Lower leg skin (tissue), 4 donors: ENCODE results near the gene ZNF845. TPM values are rescaled to one million over a fixed set of nuclear protein-coding genes. Genes with fewer than 3 reads are reported as not detected.
A peak's percentile ranks its signal among the peaks of the same experiment; 100 is the strongest.
"Not testable (repeated sequence)": the region's sequence is repeated elsewhere in the genome, so short reads cannot be mapped to it uniquely, and the experiment has no call there.

ENCODE experiments used
- DNase-seq, 2 donors: peaks; one replicate each; pipeline ENCODE4 v3.0.0-alpha.2; 2019; ENCODE audit warnings: low spot score in 2 of 2
- H3K4me3 ChIP-seq: fragments of 200-600 bp; sonication (generic); 2 replicates; pipeline ENCODE4 v1.5.1; 2017; ENCODE audit warnings: mild to moderate bottlenecking, low read depth; ENCODE audit not compliant: poor library complexity, severe bottlenecking
- CTCF ChIP-seq, 3 donors: fragments of 450-650 bp; IDR thresholded peaks; one replicate each; pipeline ENCODE4 v1.5.1; 2016; ENCODE audit warnings: antibody characterized with exemption in 3 of 3, mild to moderate bottlenecking in 3 of 3, moderate library complexity in 2 of 3
- POLR2A ChIP-seq, 2 donors: fragments of 450-650 bp; IDR thresholded peaks; one replicate each; pipeline ENCODE4 v1.6.1; 2016 to 2017; ENCODE audit warnings: antibody characterized with exemption in 2 of 2, mild to moderate bottlenecking in 1 of 2, moderate library complexity in 1 of 2
- WGBS, 2 donors: methylation state at CpG; one replicate each; pipeline ENCODE4 v1.1.5; 2018; 5-methylcytosine and 5-hydroxymethylcytosine counted together
- intact Hi-C: fragments of 100-400 bp; cut with DNase I; formaldehyde crosslinking; loops from one replicate; pipeline ENCODE4 v1.15.0; 2023; ENCODE audit warnings: low total_unique reads
- total RNA-seq, 4 donors: library from RNA; depleted of rRNA; stranded (reverse); fragments of >200 nt; gene quantifications; one replicate each; pipeline ENCODE4 v1.1.0, GENCODE V29; 2016

The ZNF845 gene
- total RNA-seq, 4 donors from 2014 or later, result 4.7 to 7.9 (median 7.0) TPM

DNA sequence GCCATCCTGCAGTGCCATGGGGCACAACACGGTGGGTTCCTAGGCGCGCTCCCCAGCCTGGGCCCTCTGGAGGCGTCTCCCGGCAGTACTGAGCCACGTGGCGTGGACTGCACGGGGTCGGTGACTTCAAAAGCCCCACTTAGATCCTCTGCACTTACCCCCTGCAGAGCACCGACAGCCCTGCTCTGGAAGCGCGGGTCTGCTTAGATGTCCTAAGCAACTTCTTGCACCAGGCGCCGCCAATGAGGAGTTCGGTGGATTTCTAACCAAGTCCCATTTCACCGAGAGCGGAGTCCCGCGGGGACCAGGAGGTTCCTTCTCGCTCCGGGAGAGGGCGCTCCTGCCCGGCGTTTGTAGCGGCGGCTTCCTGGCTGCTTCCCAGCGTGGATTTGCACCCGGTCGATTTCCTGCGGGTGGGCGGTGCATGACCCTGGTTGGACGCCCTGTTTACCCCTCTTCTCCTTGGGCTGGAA is 25.2 kb upstream of the ZNF845 start:
- DNase-seq, result no peak
- TF ChIP-seq POLR2A (IDR thresholded peaks at IDR 0.05), result no peak
- no peak for TF ChIP-seq CTCF (IDR thresholded peaks at IDR 0.05)
- intact Hi-C loops, result no loop called here
- no peak overlapping the region for H3K4me3 ChIP-seq
- 6 to 7% methylated on average over 18 to 31 of the region's 32 CpGs for WGBS, 2 donors

DNA sequence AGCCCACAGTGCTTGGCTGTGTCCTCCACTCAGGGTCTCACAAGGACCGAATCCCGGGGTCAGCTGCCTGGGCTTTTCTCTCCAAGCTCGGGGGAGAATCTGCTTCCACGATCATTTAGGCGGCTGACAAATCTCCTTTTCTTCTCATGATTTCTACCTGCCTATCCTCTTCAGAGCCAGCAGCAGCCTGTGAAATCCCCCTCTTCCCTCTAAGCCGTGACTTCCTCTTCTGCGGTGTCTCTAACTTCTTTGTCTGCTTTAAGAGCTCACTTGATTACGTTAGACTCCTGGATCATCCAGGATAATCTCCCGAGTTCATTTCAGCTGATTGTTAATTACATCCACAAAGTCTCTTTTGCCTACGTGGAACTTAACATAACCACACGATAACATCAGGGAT is 22.5 kb upstream of the ZNF845 start:
- WGBS, 2 donors, result 42 to 55% methylated on average over 11 of the region's 11 CpGs
- TF ChIP-seq CTCF (IDR thresholded peaks at IDR 0.05) (no peak), POLR2A (IDR thresholded peaks at IDR 0.05) (no peak)
- H3K4me3 ChIP-seq, result no peak overlapping the region
- intact Hi-C loops, result no loop called here
- DNase-seq, result no peak

- TF ChIP-seq CTCF (IDR thresholded peaks at IDR 0.05) (no peak), POLR2A (IDR thresholded peaks at IDR 0.05) (no peak)
- intact Hi-C loops, result no loop called here
- WGBS, 2 donors, result 69 to 75% methylated on average over 12 of the region's 12 CpGs
Observed at GRCh38 chr19:53311897-53312296, 21.7 kb upstream of the ZNF845 start.

GRCh38 chr19:53328967-53329366 is 4.6 kb upstream of the ZNF845 start:
- WGBS, 2 donors, result 11 to 33% methylated on average over 24 of the region's 24 CpGs

More at GRCh38 chr19:53311897-53312296, 21.7 kb upstream of the ZNF845 start:
- no peak for DNase-seq
- no peak overlapping the region for H3K4me3 ChIP-seq

GRCh38 chr19:53332484-53332883 is 1.1 kb upstream of the ZNF845 start:
- DNase-seq, result peak in 1 of 2 donors; percentile 71
- H3K4me3 ChIP-seq, result no peak overlapping the region
- no peak for TF ChIP-seq CTCF (IDR thresholded peaks at IDR 0.05)
- no peak for TF ChIP-seq POLR2A (IDR thresholded peaks at IDR 0.05)
- intact Hi-C loops, result no loop called here
- WGBS, 2 donors, result 61 to 66% methylated on average over 14 of the region's 14 CpGs

More at GRCh38 chr19:53328967-53329366, 4.6 kb upstream of the ZNF845 start:
- peak in 1 of 2 donors; percentile 82 for DNase-seq
- intact Hi-C loops, result no loop called here
- no peak overlapping the region for H3K4me3 ChIP-seq
- TF ChIP-seq POLR2A (IDR thresholded peaks at IDR 0.05) (no peak), CTCF (IDR thresholded peaks at IDR 0.05) (no peak)

DNA sequence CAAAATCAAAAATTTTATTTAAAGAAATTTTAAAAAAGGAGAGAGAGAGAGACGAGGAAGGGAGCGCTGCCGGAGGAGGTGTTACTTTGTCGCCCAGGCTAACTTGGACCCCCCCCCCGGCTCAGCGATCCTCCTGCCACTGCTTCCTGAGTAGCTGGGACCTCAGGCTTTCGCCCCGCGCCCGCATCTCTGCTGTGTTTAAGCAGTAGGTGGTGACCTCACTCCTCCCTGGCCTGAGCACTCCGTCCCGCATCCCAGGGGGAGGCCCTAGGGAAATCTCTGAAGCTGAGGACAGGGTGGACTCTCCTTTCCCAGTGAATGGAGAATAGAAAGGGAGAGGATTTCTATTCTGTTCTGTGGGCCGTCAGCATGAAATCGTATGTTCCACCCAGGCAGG is 485 bp upstream of the ZNF845 start:
- TF ChIP-seq CTCF (IDR thresholded peaks at IDR 0.05) (no peak), POLR2A (IDR thresholded peaks at IDR 0.05) (no peak)
- H3K4me3 ChIP-seq, result peak overlapping the region; percentile 30
- peak; percentile 21 to 89 for DNase-seq
- 1% methylated on average over 14 of the region's 14 CpGs for WGBS, 2 donors
- intact Hi-C loops, result no loop called here

DNA sequence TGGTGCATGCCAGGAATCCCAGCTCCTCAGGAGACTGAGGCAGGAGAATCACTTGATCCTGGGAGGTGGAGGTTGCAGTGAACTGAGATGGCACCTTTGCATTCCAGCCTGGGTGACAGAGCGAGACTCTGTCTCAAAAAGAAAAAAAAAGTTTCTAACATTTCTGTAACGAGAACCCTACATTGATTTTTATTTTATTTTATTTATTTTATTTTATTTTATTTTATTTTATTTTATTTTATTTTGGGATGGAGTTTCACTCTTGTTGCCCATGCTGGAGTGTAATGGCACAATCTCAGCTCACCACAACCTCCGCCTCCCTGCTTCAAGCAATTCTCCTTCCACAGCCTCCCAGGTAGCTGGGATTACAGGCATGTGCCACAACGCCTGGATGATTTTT is 10.9 kb downstream of the ZNF845 start:
- H3K4me3 ChIP-seq, intact Hi-C loops, DNase-seq: not testable (repeated sequence)
- WGBS, 2 donors, result 94 to 98% methylated on average over 4 of the region's 4 CpGs
